Large intestine (tissue), 3 donors: ENCODE measurements around the gene FGD6. TPM values are rescaled to one million over a fixed set of nuclear protein-coding genes. Genes with fewer than 3 reads are reported as not detected.
A peak's percentile ranks its signal among the peaks of the same experiment; 100 is the strongest.
"Not testable (repeated sequence)": the region's sequence is repeated elsewhere in the genome, so short reads cannot be mapped to it uniquely, and the experiment has no call there.

Experiments used
- DNase-seq, 2 donors: peaks; one replicate each; pipeline versions ENCODE4 v3.0.0 to v3.0.0-alpha.2; 2013
- H3K27ac ChIP-seq: one replicate; pipeline ENCODE4 v1.5.1; 2013; ENCODE audit warnings: low read length
- H3K27me3 ChIP-seq: 2 replicates; pipeline ENCODE4 v1.6.1; 2013; ENCODE audit warnings: low read length; ENCODE audit not compliant: control insufficient read depth, insufficient read depth
- H3K36me3 ChIP-seq: 2 replicates; pipeline ENCODE4 v1.6.1; 2013; ENCODE audit warnings: low read length; ENCODE audit not compliant: control insufficient read depth, insufficient read depth
- H3K4me1 ChIP-seq: one replicate; pipeline ENCODE4 v1.6.1; 2013; ENCODE audit warnings: low read length; ENCODE audit not compliant: control insufficient read depth, insufficient read depth
- H3K4me3 ChIP-seq: one replicate; pipeline ENCODE4 v1.5.1; 2013; ENCODE audit warnings: low read length
- H3K9me3 ChIP-seq: one replicate; pipeline ENCODE4 v1.6.1; 2013; ENCODE audit warnings: mild to moderate bottlenecking, low read depth, low read length, moderate library complexity; ENCODE audit not compliant: control insufficient read depth
- WGBS: methylation state at CpG from one replicate; pipeline ENCODE4 v1.1.5; 2013; ENCODE audit warnings: low lambda C conversion rate; ENCODE audit not compliant: insufficient coverage; 5-methylcytosine and 5-hydroxymethylcytosine counted together
- polyA plus RNA-seq: library from polyadenylated mRNA; unstranded; fragments of 120-200 nt; gene quantifications from one replicate; pipeline ENCODE4 v1.2.1, GENCODE V29; 2013

FGD6 gene
- polyA plus RNA-seq, 1 donor, result 12.3 TPM

- DNase-seq, result no peak
- no peaks in the 10 kb centered on the region for H3K27me3 ChIP-seq
- WGBS, result no CpG with 5 or more reads among the region's 1 CpG
- peaks cover 12% of the 10 kb centered on the region for H3K9me3 ChIP-seq
- no peaks in the 10 kb centered on the region for H3K4me1 ChIP-seq
- no peak overlapping the region for H3K4me3 ChIP-seq
- peaks cover 12% of the 10 kb centered on the region for H3K36me3 ChIP-seq
- no peak overlapping the region for H3K27ac ChIP-seq
Measured at GRCh38 chr12:95237315-95237714, 20.0 kb upstream of the FGD6 start.

DNA sequence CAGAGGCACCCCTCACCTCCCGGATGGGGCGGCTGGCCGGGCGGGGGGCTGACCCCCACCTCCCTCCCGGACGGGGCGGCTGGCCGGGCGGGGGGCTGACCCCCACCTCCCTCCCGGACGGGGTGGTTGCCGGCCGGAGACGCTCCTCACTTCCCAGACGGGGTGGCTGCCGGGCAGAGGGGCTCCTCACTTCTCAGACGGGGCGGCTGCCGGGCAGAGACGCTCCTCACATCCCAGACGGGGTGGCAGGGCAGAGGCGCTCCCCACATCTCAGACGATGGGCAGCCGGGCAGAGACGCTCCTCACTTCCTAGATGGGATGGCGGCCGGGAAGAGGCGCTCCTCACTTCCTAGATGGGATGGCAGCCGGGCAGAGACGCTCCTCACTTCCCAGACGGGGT is 18.4 kb upstream of the FGD6 start:
- no CpG with 5 or more reads among the region's 31 CpGs for WGBS
- H3K4me3 ChIP-seq, DNase-seq, H3K27me3 ChIP-seq, H3K4me1 ChIP-seq, H3K27ac ChIP-seq, H3K36me3 ChIP-seq: not testable (repeated sequence)
- peaks cover 12% of the 10 kb centered on the region for H3K9me3 ChIP-seq

DNA sequence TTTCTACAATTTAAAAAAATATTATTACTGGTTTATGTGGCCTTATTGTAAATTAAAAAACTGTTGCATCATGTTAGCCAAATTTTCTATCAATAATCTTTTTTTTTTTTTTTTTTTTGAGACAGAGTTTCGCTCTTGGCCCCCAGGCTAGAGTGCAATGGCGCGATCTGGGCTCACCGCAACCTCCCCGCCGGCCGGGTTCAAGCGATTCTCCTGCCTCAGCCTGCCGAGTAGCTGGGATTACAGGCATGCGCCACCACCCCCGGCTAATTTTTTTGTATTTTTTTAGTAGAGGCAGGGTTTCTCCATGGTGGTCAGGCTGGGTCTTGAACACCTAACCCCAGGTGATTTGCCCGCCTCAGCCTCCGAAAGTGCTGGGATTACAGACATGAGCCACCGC is 16.9 kb upstream of the FGD6 start:
- not testable (repeated sequence) for H3K27me3 ChIP-seq, H3K36me3 ChIP-seq, H3K4me1 ChIP-seq, H3K9me3 ChIP-seq, H3K4me3 ChIP-seq, H3K27ac ChIP-seq, DNase-seq
- WGBS, result 100% methylated on average over 1 of the region's 14 CpGs

DNA sequence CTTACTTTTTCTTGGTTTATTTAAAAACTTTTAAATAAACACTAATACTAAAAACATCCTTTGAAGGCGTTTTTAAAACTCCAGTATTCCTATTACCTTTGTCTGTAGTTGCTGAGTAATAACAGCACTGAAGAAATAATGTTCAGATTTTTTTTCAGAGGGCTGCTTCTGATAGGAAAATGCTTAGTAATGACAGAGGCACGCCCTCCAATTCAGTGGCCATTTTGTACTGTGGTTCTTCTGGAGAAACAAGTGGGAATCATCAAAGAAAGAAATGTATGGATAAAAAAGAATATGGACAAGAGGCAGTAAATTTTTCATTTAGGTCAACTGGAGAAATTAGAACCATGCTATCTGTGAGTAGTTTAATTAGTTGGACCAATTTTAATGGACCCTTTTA is 13.9 kb upstream of the FGD6 start:
- Histone ChIP-seq H3K36me3 (peaks cover 4% of the 10 kb centered on the region), H3K9me3 (peaks cover 8% of the 10 kb centered on the region), H3K4me3 (no peak overlapping the region), H3K27me3 (no peaks in the 10 kb centered on the region), H3K27ac (no peak overlapping the region), H3K4me1 (no peaks in the 10 kb centered on the region)
- WGBS, result 92% methylated on average over 2 of the region's 2 CpGs
- DNase-seq, result peak in 1 of 2 donors; percentile 25

DNA sequence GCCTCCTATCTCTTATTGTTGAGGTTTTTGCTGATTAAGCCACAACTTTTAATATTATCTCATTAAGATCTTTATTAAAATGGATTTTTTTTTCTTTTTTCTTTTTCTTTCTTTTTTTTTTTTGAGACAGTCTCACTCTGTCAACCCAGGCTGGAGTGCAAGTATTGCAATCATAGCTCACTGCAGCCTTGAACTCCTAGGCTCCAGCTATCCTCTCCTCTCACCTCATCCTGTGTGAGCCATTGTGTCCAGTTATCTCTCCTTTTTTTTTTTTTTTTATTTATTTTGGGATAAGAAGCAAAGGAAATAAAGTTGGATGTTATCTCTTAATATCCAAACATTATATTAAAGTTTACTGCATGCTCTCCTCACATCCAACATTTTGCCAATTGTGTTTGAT is 13.0 kb upstream of the FGD6 start:
- H3K9me3 ChIP-seq, result peaks cover 4% of the 10 kb centered on the region
- no peak overlapping the region for H3K27ac ChIP-seq
- no peak overlapping the region for H3K4me3 ChIP-seq
- H3K36me3 ChIP-seq, result peaks cover 8% of the 10 kb centered on the region
- no peak for DNase-seq
- no peaks in the 10 kb centered on the region for H3K27me3 ChIP-seq
- no peaks in the 10 kb centered on the region for H3K4me1 ChIP-seq

GRCh38 chr12:95229636-95230035 is 12.4 kb upstream of the FGD6 start:
- Histone ChIP-seq H3K27me3 (no peaks in the 10 kb centered on the region), H3K36me3 (peaks cover 14% of the 10 kb centered on the region), H3K4me1 (no peaks in the 10 kb centered on the region), H3K9me3 (peaks cover 4% of the 10 kb centered on the region), H3K27ac (no peak overlapping the region), H3K4me3 (no peak overlapping the region)
- no CpG with 5 or more reads among the region's 7 CpGs for WGBS
- DNase-seq, result no peak

DNA sequence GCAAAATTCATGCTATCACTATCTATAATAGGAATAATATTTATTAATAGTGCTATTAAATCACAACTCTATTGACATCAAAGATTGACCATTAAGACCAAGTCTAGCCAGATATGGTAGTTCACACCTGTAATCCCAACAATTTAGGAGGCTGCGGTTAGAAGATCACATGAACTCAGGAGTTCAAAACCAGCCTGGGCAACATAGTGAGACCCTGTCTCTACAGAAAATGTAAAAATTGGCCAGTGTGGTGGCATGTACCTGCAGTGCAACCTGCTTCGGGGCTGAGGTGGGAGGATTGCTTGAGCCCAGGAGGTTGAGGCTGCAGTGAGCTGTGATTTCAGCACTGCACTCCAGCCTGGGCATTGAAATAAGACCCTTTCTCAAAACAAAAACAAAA is 11.3 kb upstream of the FGD6 start:
- no peak for DNase-seq
- Histone ChIP-seq H3K9me3 (no peaks in the 10 kb centered on the region), H3K27me3 (no peaks in the 10 kb centered on the region), H3K4me3 (no peak overlapping the region), H3K4me1 (no peaks in the 10 kb centered on the region), H3K36me3 (peaks cover 18% of the 10 kb centered on the region), H3K27ac (no peak overlapping the region)
- WGBS, result no CpG with 5 or more reads among the region's 2 CpGs

- Histone ChIP-seq H3K9me3 (no peaks in the 10 kb centered on the region), H3K4me1 (no peaks in the 10 kb centered on the region), H3K4me3 (no peak overlapping the region), H3K27ac (no peak overlapping the region), H3K36me3 (peaks cover 18% of the 10 kb centered on the region), H3K27me3 (no peaks in the 10 kb centered on the region)
- no peak for DNase-seq
- 89% methylated on average over 3 of the region's 3 CpGs for WGBS
Measured at GRCh38 chr12:95227818-95228356, 10.6 kb upstream of the FGD6 start.

- Histone ChIP-seq H3K9me3 (no peaks in the 10 kb centered on the region), H3K4me1 (no peaks in the 10 kb centered on the region), H3K36me3 (peaks cover 18% of the 10 kb centered on the region), H3K27me3 (no peaks in the 10 kb centered on the region), H3K4me3 (no peak overlapping the region), H3K27ac (no peak overlapping the region)
- DNase-seq, result no peak
- WGBS, result no CpG with 5 or more reads among the region's 1 CpG
Measured at GRCh38 chr12:95225645-95226212, 8.5 kb upstream of the FGD6 start.

GRCh38 chr12:95224202-95225170 is 7.2 kb upstream of the FGD6 start:
- Histone ChIP-seq H3K27me3 (no peaks in the 10 kb centered on the region), H3K27ac (no peak overlapping the region), H3K9me3 (no peaks in the 10 kb centered on the region), H3K4me1 (peaks cover 2% of the 10 kb centered on the region), H3K36me3 (peaks cover 18% of the 10 kb centered on the region), H3K4me3 (no peak overlapping the region)
- no peak for DNase-seq
- whole genome bisulfite sequencing, result 60% methylated on average over 1 of the region's 8 CpGs
